ENCODE data around the gene TGFB2. TPM values are rescaled to one million over a fixed set of nuclear protein-coding genes. Genes with fewer than 3 reads are reported as not detected.

TGFB2 gene
- total RNA-seq, 2 experiments from 2014 or later, result 0.03 to 0.11 TPM

GRCh38 chr1:218301217-218301616, 43.9 kb upstream of the TGFB2 start:
- BruUV-seq (replicated peaks), result no TSS peak
- ChIA-PET CTCF (ENCODE audit: unreplicated experiment) (no interaction called here), POLR2A (interaction anchor here (0.6 to 0.9 kb wide), 2 partner anchors 17 to 132 kb away, joined by 3 to 6 read pairs; no protein-coding TSS in a partner anchor)
- Histone ChIP-seq H3K36me3 (ENCODE audit: insufficient read depth, low read length) (peaks cover 73% of the 10 kb centered on the region), H4K20me1 (ENCODE audit: insufficient read depth, low read length) (peaks cover 18% of the 10 kb centered on the region), H3K27ac (ENCODE audit: low read depth, low read length, poor library complexity, severe bottlenecking) (no peak overlapping the region), H3K79me2 (ENCODE audit: insufficient read depth, low read depth, low read length) (peaks cover 56% of the 10 kb centered on the region; the same call in 1 of the 2 replicates), H3K4me1 (ENCODE audit: insufficient read depth, low read length, poor library complexity, severe bottlenecking) (peaks cover 14% of the 10 kb centered on the region), H2AFZ (ENCODE audit: low read length) (no peak overlapping the region), H3K4me3 (ENCODE audit: low read depth, low read length, poor library complexity, severe bottlenecking) (no peak overlapping the region), H3K4me2 (ENCODE audit: low read length) (no peak overlapping the region), H3K9me3 (ENCODE audit: low read length) (no peaks in the 10 kb centered on the region), H3K9me2 (ENCODE audit: insufficient read depth, low read length) (no peaks in the 10 kb centered on the region)
- intact Hi-C loops (cut with micrococcal nuclease; ENCODE audit: unreplicated experiment), result no loop called here
- no peak for TF ChIP-seq CTCF (conservative IDR thresholded peaks at IDR 0.05; ENCODE audit: low read length)
- no peak for TF ChIP-seq EZH2phosphoT487 (IDR thresholded peaks at IDR 0.05; ENCODE audit: borderline replicate concordance, low read depth, low read length)
- no peak for DNase-seq (ENCODE audit: low spot score)

GRCh38 chr1:218302155-218302554, 43.0 kb upstream of the TGFB2 start:
- no TSS peak for BruUV-seq (replicated peaks)
- intact Hi-C loops (cut with micrococcal nuclease; ENCODE audit: unreplicated experiment), result loop anchor here (1.0 kb wide), 1 partner anchor 15 kb away; no protein-coding TSS in a partner anchor
- no peak for TF ChIP-seq CTCF (conservative IDR thresholded peaks at IDR 0.05; ENCODE audit: low read length)
- no peak for TF ChIP-seq EZH2phosphoT487 (IDR thresholded peaks at IDR 0.05; ENCODE audit: borderline replicate concordance, low read depth, low read length)
- no peak overlapping the region for H2AFZ ChIP-seq (ENCODE audit: low read length)
- no peak for DNase-seq (ENCODE audit: low spot score)
- peaks cover 75% of the 10 kb centered on the region for H3K36me3 ChIP-seq (ENCODE audit: insufficient read depth, low read length)
- no peak overlapping the region for H3K4me3 ChIP-seq (ENCODE audit: low read depth, low read length, poor library complexity, severe bottlenecking)
- H3K79me2 ChIP-seq (ENCODE audit: insufficient read depth, low read depth, low read length), result peaks cover 56% of the 10 kb centered on the region; the same call in 1 of the 2 replicates
- peaks cover 14% of the 10 kb centered on the region for H3K4me1 ChIP-seq (ENCODE audit: insufficient read depth, low read length, poor library complexity, severe bottlenecking)
- ChIA-PET POLR2A (no interaction called here), CTCF (ENCODE audit: unreplicated experiment) (no interaction called here)
- H3K27ac ChIP-seq (ENCODE audit: low read depth, low read length, poor library complexity, severe bottlenecking), result no peak overlapping the region
- no peak overlapping the region for H3K4me2 ChIP-seq (ENCODE audit: low read length)
- H3K9me2 ChIP-seq (ENCODE audit: insufficient read depth, low read length), result no peaks in the 10 kb centered on the region
- no peaks in the 10 kb centered on the region for H3K9me3 ChIP-seq (ENCODE audit: low read length)
- peaks cover 14% of the 10 kb centered on the region for H4K20me1 ChIP-seq (ENCODE audit: insufficient read depth, low read length)

- H3K4me2 ChIP-seq (ENCODE audit: low read length), result no peak overlapping the region
- H2AFZ ChIP-seq (ENCODE audit: low read length), result no peak overlapping the region
- DNase-seq (ENCODE audit: low spot score), result no peak
- H3K27ac ChIP-seq (ENCODE audit: low read depth, low read length, poor library complexity, severe bottlenecking), result no peak overlapping the region
- TF ChIP-seq CTCF (conservative IDR thresholded peaks at IDR 0.05; ENCODE audit: low read length) (no peak), EZH2phosphoT487 (IDR thresholded peaks at IDR 0.05; ENCODE audit: borderline replicate concordance, low read depth, low read length) (no peak)
- POLR2A ChIA-PET, result interaction anchor here (0.6 to 1.0 kb wide), 3 partner anchors 11 to 1784 kb away, joined by 3 to 6 read pairs (median 4); no protein-coding TSS in a partner anchor
- H3K4me1 ChIP-seq (ENCODE audit: insufficient read depth, low read length, poor library complexity, severe bottlenecking), result peaks cover 12% of the 10 kb centered on the region
- BruUV-seq (replicated peaks), result no TSS peak
- no peaks in the 10 kb centered on the region for H3K9me3 ChIP-seq (ENCODE audit: low read length)
- no peaks in the 10 kb centered on the region for H3K9me2 ChIP-seq (ENCODE audit: insufficient read depth, low read length)
- peaks cover 73% of the 10 kb centered on the region for H3K36me3 ChIP-seq (ENCODE audit: insufficient read depth, low read length)
- H3K4me3 ChIP-seq (ENCODE audit: low read depth, low read length, poor library complexity, severe bottlenecking), result no peak overlapping the region
- intact Hi-C loops (cut with micrococcal nuclease; ENCODE audit: unreplicated experiment), result no loop called here
- peaks cover 8% of the 10 kb centered on the region; the same call in 1 of the 2 replicates for H4K20me1 ChIP-seq (ENCODE audit: insufficient read depth, low read length)
- CTCF ChIA-PET (ENCODE audit: unreplicated experiment), result no interaction called here
- peaks cover 45% of the 10 kb centered on the region; the same call in 1 of the 2 replicates for H3K79me2 ChIP-seq (ENCODE audit: insufficient read depth, low read depth, low read length)
These were observed 41.8 kb upstream of the TGFB2 start for GRCh38 chr1:218303176-218303879.
